Mucosa of gallbladder (tissue), 1 donor: ENCODE results near the gene TSTD1. TPM values are rescaled to one million over a fixed set of nuclear protein-coding genes. Genes with fewer than 3 reads are reported as not detected.
"Not testable (repeated sequence)": the region's sequence is repeated elsewhere in the genome, so short reads cannot be mapped to it uniquely, and the experiment has no call there.

ENCODE experiments used
- DNase-seq: peaks from one replicate; pipeline ENCODE4 v3.0.0-alpha.2; 2020; ENCODE audit warnings: low spot score
- total RNA-seq: library from RNA; stranded (reverse); gene quantifications from one replicate; pipeline ENCODE4 v1.2.1, GENCODE V29; 2021
- donor health status: DM: no; HTN: no; CAD: no.

Gene TSTD1
- total RNA-seq, 1 donor from 2014 or later = 70.9 TPM

GRCh38 chr1:161069241-161069640 is 30.5 kb upstream of the TSTD1 start:
- DNase-seq = no peak

DNA sequence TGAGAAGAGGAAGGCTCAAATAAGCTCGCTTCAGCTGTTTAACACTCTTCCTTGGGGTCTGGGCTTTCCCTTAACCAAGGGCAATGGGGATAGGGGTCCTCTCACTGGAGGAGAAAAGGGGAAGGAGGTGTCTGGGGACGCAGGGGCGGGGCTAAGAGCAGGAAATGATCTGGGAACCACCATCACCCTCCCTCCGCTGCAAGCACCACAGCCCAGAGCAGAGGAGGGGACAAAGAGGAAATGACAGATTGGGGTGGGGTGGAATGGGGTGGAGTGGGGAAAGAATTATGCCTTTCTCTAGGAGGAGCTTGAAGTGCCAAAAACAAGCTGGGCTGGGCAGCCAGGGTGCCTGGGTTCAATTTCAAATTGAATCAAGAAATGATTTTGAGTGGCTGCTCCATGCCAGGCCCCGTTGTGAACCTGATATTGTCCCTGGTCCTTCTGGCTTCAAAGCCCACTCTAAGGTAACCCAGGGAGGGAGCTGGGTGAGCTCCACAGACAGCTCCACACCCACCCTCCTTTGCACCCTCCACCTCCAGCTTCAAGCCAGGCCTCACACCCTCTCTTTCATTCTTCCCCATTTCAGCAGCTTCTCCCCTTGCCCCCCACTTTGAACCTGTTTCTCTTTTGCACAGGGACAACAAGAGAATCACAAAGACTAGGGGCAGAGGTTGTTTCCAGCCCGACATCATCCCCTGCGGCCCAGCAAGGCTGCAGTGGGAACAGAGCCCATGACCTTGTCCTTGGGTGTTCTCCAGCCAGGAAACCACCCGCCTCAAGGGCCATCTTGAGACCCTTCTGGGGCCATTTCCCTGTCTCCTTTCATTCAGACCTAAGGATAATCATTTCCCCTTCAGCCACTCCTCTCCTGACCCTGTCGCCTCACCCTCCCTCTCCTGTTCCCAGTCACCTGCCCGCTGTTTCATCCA is 29.8 kb upstream of the TSTD1 start:
- peak; percentile 62 for DNase-seq

DNA sequence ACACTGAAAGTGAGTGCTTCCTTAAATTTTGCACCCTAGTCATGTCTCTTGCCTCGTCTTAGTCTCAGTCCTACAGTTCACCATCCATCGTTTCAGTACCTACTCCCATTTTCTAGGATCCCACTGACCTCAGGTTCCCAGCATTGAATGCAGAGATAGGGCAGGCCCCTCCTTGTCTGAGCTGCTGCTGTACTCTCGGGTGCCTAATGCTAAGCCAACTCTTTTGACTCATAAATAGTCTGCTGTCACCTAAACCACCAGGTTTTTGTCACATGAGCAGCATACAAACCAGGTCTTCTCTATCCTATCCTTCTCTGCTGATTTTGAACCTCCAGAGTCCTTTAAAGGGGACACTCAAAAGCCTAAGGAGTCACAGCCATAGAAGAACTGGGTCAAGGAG is 27.9 kb upstream of the TSTD1 start:
- no peak for DNase-seq

GRCh38 chr1:161065681-161066080 is 26.9 kb upstream of the TSTD1 start:
- not testable (repeated sequence) for DNase-seq

DNA sequence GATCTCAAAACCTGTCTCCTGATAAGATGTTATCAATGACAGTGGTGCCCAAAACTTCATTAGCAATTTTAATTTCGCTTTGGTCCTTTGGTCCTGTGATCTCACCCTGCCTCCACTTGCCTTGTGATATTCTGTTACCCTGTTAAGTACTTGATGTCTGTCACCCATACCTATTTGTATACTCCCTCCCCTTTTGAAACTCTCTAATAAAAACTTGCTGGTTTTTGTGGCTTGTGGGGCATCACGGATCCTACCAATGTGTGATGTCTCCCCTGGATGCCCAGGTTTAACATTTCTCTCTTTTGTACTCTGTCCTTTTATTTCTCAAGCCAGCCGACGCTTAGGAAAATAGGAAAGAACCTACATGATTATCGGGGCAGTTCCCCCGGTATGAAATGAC is 25.2 kb upstream of the TSTD1 start:
- not testable (repeated sequence) for DNase-seq

DNA sequence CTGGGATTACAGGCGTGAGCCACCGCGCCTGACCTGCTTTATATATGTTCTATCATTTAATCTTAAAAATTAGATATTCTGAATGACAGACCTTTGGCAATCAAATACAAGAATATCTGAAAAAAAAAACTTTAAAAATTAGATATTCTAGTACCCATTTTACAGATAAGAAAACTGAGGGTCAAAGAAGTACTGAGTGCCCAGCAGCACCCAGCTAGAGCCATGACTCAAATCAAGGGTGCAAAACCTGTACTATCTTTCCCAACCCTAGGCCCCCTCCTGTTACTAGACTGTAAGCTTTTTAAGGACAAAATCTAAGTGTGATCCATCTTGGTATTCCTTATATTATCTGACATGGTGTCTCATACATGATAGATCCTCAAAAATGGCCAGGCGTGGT is 22.7 kb upstream of the TSTD1 start:
- DNase-seq = no peak

- no peak for DNase-seq
Observed at GRCh38 chr1:161059293-161059692, 20.5 kb upstream of the TSTD1 start.

GRCh38 chr1:161054805-161055204 is 16.0 kb upstream of the TSTD1 start:
- no peak for DNase-seq

DNA sequence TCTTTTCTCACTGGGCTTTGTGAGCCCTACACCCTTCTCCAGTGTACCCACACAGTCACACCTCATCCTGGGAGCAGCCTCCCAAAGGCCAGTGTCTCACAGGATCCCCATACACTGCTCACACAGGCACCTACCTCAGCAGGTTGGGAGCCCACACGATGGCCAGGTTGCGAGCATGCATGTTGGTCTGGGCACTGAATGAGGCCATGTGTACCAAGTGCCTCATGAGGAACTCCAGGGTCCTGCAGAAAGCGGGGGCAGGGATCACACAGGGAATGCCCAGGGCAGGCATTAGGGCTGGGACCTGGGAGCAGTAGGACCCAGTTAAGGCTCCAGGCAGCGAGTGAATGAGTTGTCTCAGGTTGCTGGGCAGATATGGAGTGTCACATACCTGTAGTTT is 15.5 kb upstream of the TSTD1 start:
- no peak for DNase-seq

GRCh38 chr1:161052899-161053298 is 14.1 kb upstream of the TSTD1 start:
- no peak for DNase-seq

- DNase-seq = no peak
Observed at GRCh38 chr1:161051219-161051618, 12.5 kb upstream of the TSTD1 start.

- DNase-seq = no peak
Observed at GRCh38 chr1:161048949-161049722, 10.4 kb upstream of the TSTD1 start.

GRCh38 chr1:161047436-161048420 is 9.0 kb upstream of the TSTD1 start:
- no peak for DNase-seq

- DNase-seq = no peak
Observed at GRCh38 chr1:161046605-161047228, 8.0 kb upstream of the TSTD1 start.

DNA sequence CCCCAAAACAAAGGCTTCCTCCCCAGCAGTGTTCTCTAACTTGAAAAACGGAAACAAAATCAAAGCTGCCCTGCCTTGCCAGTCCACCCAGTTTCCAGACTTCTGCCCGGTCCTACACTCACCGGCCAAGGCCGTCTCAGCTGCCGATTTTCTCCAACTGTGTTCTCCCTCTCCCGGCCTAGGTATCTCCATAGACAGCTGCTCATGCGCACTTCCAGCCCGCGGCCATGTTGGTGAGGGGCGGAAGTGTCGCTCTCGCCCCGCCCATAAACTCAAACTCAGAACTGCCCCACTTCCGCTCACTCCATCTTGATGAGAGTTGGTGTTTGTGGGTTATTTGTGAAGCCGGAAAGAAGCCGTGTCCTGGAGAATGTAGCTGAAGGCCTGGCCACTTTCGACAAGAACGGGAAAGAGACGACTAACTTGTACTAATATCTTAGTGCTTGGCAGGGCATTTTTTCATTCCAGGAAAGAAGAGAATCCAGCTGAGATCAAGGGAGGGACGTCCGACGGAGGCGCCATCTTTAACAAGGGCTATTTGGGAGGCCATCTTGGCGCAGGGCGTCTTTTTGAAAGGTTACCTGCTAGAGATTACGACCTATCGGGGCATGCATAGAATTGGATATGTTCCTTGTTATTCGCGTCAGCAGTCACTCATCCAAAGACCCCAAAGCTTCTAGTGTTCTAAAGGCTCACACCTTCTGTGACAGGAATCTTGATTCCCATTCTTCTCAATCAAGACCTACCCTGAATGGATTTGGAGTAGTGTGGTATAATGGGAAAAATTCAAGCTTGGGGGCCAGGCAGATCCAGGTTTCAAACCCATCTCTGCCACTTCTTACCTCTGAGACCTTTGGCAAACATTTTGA is 7.2 kb upstream of the TSTD1 start, which contains the start of gene USF1:
USF1 (minus strand) TSS at position 242 of the 869 bp plus-strand sequence. CDS start 2,702 bp downstream, outside the sequence.
- DNase-seq = peak; percentile 95

- DNase-seq = peak; percentile 56
Observed at GRCh38 chr1:161044908-161045735, 6.4 kb upstream of the TSTD1 start.

- no peak for DNase-seq
Observed at GRCh38 chr1:161044535-161044907, 5.8 kb upstream of the TSTD1 start.

GRCh38 chr1:161039546-161039945 is 782 bp upstream of the TSTD1 start:
- no peak for DNase-seq

- DNase-seq = no peak
Observed at GRCh38 chr1:161039154-161039545, 386 bp upstream of the TSTD1 start.
